Measurements from ENCODE around the gene SHC4.
A peak's percentile ranks its signal among the peaks of the same experiment; 100 is the strongest.

Gene SHC4

DNA sequence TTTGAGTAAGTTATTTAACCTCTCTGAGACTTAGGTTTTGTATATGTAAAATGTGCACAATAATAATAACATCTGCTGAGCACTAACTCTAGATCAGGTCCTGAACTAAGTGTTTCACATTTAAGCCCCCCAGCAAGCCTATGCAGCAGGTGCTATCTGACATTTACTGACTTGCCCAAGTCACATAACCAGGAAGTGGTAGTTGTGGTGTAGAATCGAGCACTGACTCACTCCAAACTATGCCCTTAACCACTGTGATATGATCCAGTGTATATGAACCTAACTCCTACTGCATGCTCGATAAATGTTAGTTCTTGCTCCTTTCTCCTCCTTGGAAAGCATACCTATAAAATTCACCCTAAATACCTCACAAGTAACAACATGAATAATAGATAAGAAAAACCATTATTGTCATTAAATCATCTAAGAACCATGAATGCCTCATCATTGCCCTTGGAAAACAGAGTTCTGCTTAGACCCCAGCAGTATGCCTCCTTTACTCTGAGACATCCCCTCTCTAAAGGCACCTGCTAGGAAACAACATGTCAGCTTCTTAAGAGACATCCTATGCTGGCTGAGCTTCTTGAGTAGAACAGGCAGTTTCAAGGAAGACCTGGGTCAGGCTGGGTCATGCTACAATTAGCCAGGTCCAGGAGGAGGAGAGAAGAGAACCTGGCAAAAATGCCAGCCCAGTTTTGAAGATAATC lies 3.0 kb upstream of the SHC4 start:
- DNase-seq, result no peak

DNA sequence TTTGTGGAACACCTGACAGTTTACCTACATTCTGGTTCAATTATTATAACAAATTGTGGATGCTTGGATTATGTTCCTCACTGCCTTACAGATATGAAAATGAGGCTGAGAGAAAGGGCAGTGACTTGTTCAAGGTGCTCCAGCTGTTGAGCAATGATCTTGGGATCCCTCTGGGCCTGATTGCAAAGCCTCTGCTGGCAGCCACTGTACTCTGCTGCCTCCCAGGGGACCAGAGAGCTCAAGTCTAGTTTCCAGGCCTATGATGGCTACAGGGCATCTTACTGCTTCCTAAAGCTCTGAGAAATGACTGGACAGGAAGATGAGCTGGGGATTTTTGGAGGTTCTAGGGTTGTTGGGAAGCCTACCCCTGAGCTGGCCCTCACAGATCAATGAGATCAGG lies 2.3 kb upstream of the SHC4 start:
- DNase-seq, result no peak

DNA sequence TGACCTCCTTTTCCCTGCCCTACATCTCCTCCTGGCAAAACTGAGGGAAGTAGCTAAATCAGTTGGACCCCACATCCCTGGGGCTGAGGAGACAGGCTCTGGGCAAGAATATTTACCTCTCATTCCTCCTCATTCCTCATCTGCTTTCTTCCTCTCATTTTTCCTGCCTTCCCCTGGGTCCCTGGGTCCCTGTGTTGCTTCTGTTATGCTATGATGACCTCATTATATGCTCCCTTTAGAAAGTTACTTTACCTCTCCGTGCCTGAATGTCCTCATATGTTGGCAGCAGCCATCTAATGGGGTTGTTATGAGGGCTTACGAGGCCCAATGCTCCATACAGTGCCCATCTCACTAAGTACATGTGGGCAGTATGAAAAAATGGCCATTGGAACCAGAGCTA lies 1.2 kb upstream of the SHC4 start:
- DNase-seq, result no peak

DNA sequence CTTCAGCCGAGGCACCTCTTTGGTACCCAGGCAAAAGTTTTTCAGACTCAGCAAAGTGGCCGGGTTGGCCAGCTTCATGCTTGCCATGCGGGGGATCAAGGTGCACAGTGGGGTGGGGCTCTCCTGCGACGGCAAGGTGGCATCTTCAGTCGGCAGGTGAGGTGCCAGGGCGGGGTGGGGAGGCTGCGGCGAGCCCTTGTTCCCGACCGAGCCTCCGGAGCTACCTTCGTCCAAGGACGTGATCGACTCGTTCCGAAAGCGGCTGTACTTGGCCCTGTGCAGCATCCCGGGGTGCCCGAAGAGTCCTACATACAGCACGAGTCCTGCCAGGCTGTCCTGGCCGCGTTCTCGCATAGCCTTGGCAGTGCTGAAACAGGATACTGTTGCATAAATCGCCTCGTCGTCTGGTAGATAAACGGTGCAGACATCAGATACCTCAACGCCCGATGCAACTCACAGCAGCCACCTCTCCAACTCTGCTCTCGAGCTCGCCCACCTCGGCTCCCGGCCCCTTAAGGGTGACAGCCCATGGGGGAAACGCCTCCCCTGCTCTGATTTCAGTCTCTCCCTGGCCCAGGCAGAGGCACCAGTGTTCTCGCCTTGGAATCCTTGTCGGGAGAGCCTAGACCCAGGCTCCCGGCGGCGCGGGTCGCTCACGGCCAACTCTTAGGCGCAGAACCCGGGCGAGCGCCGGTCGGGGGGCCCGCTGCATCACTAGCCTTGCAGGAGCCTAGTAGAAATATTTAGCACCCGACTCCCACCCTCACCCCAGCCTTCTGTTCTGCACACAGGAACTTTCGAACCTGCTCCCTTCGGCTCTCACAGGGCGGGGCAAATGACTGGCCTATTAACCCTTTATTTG lies 826 bp downstream of the SHC4 start:
- DNase-seq, result no peak

DNA sequence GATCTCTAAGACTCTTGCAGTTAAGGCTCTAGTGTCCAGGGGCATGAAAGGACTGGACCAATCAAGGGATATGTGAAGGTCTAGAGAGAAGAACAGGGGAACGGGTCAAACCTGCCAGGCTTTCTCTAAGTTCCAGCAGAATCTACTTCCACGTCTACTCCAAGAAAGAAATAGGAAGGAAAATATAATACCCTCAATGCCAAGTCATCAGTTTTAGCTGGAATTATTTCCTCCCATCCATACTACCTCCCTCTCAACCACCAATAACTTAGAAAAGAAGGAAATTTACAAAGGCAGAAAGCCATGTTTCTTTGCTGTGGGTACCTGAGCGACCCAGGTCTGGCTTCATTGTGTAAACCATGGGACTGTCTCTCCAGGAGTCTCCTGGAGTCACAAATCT lies 7.8 kb downstream of the SHC4 start:
- DNase-seq, result no peak

DNA sequence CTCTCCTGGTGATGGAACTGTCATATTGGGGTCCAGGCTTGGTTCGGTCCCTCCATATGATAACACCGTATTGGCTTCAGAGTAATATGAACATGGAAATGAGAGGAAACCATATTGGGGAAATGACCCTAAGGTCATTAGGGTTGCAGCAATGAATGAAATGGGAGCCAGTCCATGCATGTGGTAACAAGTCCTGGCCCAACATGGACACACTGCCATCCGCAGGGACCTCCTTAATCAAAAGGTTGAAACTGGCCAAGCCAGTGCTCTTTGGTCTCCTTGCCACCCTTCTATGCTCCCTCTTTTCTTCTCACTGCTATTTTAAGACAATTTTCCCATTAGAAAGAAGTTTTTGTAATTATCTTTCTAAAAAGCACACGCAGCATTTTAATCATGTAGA lies 8.3 kb downstream of the SHC4 start:
- DNase-seq, result no peak

DNA sequence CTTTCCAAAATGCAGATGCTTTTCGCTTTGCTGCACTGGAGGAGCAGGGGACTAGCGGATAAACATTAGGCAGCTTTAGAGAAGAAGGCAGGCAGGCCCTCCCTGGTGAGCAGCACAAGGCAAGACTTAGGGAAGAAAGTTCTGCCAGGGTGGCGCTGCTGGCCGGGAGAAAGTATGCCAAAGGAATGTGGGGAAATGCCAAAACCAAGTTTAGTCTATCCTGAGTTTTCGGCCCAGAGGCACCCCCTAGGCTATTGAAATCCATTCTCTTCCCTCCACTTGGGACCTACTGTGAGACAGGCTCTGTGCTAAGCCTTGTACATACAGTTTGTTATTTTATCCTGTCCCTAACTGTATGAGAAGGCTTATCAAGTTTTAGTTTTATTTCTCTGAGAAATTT lies 9.2 kb downstream of the SHC4 start:
- DNase-seq, result no peak

DNA sequence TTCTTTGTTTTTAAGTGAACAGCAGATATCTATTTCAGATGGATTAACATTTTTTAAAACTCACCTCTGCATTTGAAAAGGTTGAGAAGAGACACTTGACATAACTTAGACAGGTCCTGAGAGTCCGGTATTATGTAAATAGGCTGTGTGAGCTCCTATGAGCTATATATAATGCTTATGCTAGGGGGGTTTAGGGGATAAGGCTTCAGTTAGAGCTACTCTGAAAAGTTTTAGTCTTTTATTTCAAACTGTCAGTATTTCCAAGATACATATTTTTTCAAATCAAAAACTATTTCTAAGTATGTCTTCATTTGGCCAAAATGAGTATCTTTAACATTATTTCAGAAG lies 16.9 kb downstream of the SHC4 start:
- DNase-seq, result no peak

DNA sequence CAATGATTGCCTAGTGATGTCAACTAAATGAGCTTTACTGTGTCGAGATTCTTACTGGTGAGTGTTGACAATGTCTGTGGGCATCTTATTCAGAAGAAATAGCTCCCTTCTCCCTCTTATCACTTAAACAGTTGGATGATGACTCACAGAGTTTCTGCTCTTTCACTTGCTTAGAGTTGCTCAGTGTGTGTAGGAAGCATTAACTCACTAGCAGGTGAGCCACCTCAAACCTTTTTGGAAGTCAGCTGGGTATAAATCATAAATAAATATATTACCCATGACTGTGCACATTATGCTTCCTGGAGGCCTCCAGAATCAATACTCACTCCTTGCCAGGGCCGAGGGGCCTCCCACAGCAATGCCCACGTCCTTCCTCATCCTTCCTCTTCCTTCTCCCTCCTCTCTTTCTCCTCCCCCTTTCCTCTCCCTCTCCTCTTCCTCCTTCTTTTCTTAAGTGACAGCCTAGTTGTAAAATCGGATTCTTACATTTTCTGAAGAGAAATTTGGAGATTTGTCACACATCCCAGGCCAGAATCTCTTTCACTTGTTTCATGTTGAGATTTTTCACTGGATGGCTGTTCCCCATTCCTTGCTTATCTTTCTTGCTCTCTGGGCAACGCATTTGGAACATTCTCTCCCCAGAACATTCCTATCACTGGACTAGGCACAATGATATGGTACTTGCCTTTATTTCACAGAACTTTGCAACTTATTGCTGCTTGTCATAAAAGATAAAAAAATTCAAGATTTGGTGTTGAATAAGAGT lies 17.5 kb downstream of the SHC4 start:
- DNase-seq, result no peak

DNA sequence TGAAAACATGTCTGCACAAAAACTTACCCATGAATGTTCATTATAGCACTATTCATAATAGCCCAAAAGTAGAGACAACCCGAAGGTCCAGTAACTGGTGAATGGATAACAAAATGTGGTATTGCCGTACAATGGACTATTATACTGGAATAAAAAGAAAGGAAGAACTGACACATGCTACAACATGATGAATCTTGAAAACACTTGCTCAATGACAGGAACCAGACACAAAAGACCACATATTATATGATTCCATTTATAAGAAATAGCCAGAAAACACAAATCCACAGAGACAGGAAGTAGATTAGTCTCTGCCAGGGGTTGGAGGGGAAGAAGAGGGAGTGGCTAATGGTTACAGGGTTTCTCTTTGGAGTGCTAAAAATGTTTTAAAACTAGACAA lies 18.3 kb downstream of the SHC4 start:
- no peak for DNase-seq

DNA sequence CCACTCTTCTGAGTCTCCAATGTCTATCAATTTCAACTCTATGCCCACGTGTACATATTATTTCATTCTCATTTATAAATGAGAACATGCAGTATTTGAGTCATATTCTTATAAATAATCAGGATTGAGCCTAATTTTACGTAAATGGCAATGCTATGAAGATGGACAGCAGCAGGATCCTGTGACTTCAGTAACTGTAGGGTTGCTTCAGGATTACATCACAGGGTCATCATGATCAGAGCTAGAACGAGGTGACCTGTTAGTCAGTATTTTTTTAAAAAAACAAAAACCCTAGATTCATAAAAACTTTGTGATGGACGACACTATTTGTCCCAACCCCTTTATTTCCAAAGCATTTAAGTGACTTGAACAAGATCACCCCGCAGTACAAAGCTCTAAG lies 21.8 kb downstream of the SHC4 start:
- DNase-seq, result no peak

DNA sequence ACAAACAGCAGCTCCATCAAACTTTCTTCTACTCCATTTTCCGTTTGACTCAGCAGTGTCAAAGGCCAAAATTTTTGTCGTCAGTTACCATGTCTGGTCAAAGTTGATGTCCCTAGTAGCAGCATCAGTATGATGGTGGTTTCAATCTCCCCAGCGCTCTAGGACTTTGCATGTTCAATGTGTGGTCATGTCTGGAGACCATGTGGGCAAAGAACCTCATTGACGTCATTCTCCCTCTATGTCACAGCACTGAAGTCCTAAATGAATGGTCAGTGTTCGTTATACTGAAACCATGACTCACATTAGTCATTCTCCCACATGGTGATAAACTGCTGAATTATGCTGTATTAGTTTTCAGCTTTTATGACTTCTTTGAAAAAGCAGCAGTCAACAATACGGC lies 23.2 kb downstream of the SHC4 start:
- no peak for DNase-seq

DNA sequence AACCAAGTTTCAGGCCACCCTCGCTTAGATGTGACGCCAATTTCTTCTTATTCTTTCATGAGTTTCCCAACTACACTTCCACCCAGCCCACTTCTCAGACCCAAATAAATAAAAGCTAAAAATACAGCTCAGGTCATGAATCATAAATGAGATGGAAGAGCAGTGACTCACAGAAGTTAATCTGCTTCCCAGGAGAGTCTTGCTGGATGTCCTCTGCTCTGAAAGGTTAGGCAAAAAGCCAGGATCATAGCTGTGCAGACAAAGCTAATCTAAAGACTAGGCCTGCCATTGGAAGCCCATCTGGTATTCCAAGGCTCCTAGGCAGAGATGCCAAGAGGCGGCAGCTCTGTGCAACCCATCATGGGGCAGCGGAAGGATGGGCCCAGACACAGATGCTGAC lies 24.1 kb downstream of the SHC4 start:
- DNase-seq, result no peak

DNA sequence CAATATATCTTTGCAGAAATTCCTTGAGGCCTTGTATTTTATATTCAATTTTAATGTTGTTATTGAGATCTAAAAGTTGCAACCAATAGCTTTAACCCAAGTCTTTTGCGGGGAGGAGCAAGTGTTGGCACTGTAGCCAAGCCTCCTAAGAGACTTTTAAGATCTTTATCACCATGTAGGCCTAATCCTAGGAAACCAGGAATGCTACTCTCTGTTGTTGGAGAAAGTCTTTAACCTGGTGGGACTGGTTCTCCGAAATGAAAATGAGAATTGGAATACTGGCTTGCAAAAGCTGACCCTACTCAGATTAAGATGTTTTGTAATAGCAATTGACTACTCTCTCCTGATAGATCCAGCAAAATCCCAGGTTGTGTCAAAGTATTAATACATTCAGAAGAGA lies 25.8 kb downstream of the SHC4 start:
- DNase-seq, result no peak

DNA sequence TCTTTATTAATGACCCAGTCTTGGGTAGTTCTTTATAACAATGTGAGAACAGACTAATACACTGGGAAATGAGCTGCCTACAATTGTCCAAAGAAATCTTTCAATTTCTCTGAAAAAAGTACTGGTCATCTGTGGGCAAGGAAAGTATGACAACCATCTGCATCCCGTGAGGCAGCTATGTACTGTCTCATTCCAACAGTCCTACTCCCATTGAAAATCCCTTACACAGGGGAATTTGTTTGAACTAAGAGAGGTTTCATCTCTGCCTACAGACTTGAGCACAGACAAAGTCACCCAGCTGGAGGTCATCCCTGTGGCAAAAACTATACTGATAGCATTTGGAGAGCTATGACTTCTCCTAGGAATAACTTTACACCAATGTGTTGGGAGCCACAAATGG lies 27.1 kb downstream of the SHC4 start:
- DNase-seq, result no peak

DNA sequence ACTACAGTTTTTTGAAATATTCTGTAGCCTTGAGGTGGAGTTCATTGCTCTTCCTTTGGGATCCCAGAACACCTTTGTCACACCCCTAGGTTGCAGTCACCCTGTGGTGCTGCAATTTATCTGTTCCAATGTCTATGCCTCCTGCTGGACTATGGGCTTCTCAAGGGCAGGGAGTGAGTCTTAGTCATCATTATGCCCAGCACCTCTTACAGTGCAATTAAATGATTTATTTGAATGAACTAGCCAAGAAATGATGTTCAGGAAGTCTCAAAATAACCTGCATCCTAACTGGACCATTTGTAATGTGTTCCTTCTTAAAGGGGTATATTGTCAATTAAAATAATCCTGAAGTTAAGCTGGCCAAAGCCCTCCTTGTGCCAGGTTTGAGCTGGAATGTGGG lies 28.5 kb downstream of the SHC4 start:
- no peak for DNase-seq

DNA sequence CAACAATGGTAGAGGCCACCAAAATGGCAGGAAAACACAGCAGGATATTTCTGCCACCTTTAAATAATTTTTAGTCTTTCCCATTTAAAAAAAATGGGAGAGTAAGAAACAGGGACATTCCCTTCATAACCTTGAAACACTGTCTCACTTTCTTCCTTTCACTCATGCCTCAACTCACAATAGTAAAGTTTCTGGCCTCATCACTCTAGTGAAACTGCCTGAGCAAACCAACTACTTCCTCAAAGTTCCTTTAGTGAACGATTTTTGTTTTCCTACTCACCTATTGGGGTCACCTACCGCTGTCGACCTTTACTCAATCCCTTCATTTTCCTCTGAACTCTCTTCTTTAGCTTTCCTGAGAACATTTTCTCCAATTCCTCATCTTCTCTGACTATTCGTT lies 33.0 kb downstream of the SHC4 start:
- DNase-seq, result no peak

DNA sequence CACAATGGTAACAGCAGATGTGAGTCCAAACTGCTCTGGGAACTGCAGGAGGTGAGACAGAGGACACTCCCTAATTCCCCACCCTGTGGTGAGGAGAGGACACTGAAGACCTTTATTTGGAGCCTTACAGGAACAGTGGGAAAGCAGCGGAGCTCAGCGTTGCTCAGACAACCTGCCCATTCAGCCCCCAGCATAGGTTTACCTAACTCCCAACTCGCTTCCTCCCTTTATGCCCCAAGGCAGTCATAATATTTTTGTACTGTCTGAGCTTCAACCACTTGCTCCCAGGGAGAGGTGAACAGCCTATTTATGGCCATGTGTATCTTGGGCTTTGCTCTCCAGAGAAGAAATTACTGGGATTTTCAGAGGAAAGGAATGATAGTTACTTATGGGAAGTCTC lies 34.1 kb downstream of the SHC4 start:
- DNase-seq, result no peak

DNA sequence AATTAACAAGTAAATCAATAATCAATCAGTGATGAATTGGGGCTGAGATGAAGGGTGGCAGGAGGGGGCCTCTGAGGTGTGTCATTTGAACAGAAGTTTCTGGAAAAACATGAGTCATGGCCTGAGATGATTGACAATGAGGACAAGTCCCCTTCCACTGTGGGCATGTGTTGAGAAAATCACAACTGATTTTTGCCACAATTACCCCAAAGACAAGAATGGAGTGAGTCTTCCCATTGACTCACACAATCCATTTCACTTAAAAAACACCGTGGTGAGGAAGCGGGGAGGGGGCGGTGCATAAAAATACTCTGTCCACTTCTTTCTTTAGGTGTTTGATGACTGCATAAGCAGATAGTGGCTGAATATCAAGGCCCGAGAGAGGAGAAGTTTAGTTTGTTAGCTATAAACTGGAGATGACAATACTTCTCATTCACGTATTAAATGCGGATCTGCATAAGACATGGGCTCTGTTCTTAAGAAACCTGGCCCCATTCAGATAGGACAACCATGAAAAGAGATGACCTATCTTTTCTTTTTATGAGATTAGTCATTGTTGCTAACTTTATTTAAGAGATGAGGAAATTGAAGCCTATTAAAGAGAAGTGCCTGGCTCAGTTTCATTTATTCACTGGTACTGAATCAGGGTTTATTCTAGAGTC lies 34.7 kb downstream of the SHC4 start:
- no peak for DNase-seq

DNA sequence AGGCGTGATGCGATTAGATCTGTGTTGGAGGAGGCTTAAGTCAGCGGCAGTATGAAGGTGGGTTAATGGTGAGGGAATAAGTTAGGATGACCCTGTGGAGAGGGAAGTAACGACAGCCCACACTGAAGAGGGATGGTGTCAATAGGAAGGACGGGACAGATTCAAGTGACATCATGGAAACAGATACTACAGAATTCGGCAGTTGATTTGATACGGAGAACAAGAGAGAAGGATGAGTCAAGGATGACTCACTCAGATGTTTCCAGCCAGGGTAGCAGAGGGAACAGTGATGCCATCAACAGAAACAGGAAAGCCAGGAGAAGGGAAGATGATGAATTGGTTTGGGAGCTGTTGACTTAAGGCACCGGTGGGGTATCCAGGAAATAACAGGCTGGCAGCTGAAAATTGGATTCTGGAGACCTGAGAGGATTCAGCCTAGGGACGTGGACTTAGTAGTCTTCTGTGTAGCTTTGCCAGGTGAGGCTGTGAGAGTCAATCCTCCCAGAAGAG lies 38.0 kb downstream of the SHC4 start:
- DNase-seq, result peak; percentile 66

DNA sequence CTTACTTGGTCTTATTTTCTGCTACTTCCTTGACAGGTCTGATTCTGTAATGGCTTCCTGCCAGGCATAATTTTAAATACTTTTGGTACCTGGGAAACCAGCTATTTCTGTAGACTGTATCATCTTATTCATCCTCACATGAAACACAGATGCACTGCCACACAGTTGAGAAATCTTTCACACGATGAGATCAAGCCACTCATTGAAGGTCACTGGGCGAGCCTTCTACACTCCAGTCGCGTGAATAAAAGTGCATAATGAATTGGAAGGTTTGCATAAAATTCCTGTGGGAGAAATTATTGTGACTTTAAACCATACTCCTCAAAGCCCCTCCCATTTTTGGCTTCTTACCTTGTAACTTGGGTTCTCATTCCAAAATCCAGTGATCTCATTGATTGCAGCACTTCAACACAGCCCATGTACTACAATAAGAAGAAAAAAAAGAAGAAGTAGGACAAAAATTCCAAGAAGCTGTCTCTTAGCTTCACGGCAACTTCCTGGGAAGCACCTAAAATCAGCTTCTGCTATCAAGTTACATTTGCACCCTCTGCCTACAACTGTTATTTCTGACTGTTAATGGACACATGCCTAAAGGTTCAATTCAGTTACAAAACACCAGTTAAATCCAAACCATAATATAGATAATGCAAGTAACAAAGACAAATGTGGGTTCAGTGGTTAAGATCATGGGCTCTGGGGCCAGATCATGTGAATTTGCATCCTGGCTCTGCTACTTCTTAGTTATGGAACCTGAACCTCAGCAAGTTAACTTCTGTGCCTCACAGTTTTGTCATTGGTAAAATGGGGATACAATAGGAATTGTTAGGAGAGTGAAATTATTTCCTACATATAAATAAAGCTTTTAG lies 39.0 kb downstream of the SHC4 start:
- DNase-seq, result no peak

DNA sequence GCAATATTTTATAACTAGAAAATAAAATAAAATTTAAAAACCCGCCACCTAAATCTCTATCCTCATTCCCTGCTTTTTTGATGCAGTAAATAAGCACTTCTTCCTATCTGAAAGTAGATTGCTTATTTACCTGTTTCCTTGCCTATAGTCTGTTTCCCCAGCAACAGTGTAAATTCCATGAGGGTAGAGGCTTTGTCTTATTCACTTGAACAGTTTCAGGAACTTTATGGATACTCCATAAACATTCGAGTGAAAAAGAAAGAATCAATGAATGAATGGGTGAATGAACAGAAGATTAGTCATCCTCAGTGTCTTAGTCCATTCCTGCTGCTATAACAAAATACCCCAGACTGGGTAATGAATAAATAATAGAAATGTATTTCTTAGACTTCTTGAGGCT lies 41.7 kb downstream of the SHC4 start:
- DNase-seq, result no peak

All from DMS153 (cell line).